CD4-positive, alpha-beta memory T cell (primary cell): ENCODE results near the gene RB1. TPM values are rescaled to one million over a fixed set of nuclear protein-coding genes. Genes with fewer than 3 reads are reported as not detected.
"Not testable (repeated sequence)": the region's sequence is repeated elsewhere in the genome, so short reads cannot be mapped to it uniquely, and the experiment has no call there.

ENCODE experiments used
- CTCF ChIA-PET: fragments of 350-600 bp; sonication (Branson Sonifier 250); formaldehyde crosslinking; loops from one replicate; lab custom pipeline; 2021; ENCODE audit warnings: inconsistent platforms; ENCODE audit not compliant: partially characterized antibody; lab: Charles Lee
- POLR2A ChIA-PET: fragments of 350-600 bp; sonication (Branson Sonifier 250); formaldehyde crosslinking; loops from one replicate; lab custom pipeline; 2021; ENCODE audit not compliant: partially characterized antibody; lab: Charles Lee
- DNase-seq, 5 donors: peaks; one replicate each; pipeline versions ENCODE4 v3.0.0 to v3.0.0-alpha.2; 2020 to 2022; ENCODE audit warnings: mixed read lengths in 1 of 5
- H3K27ac ChIP-seq: one replicate; pipeline ENCODE4 v1.7.0; 2013; ENCODE audit warnings: low read depth, low read length
- H3K27me3 ChIP-seq: 2 replicates; pipeline ENCODE4 v1.7.0; 2013; ENCODE audit warnings: mild to moderate bottlenecking, low read length, moderate library complexity; ENCODE audit not compliant: insufficient read depth
- H3K36me3 ChIP-seq: 2 replicates; pipeline ENCODE4 v1.7.0; 2013; ENCODE audit warnings: mild to moderate bottlenecking, low read length, moderate library complexity; ENCODE audit not compliant: insufficient read depth
- H3K4me1 ChIP-seq: 2 replicates; pipeline ENCODE4 v1.7.0; 2013; ENCODE audit warnings: mild to moderate bottlenecking, low read length, moderate library complexity; ENCODE audit not compliant: insufficient read depth
- H3K4me3 ChIP-seq, 2 donors: one replicate each; pipeline ENCODE4 v1.7.0; 2013; ENCODE audit warnings: low read length in 2 of 2, mild to moderate bottlenecking in 1 of 2
- H3K9me3 ChIP-seq, 2 donors: one replicate each; pipeline ENCODE4 v1.7.0; 2013; ENCODE audit warnings: low read length in 2 of 2, control low read depth in 1 of 2; ENCODE audit not compliant: control insufficient read depth in 1 of 2
- H3K27ac Mint-ChIP-seq, 7 donors: one replicate each; pipeline ENCODE4 v1.8.0; 2020 to 2021; ENCODE audit warnings: mixed read lengths in 7 of 7, mild to moderate bottlenecking in 6 of 7, inconsistent platforms in 3 of 7, moderate library complexity in 3 of 7
- H3K27me3 Mint-ChIP-seq, 2 donors: one replicate each; pipeline ENCODE4 v1.8.0; 2020 to 2021; ENCODE audit warnings: mixed read lengths in 2 of 2
- H3K36me3 Mint-ChIP-seq, 2 donors: one replicate each; pipeline ENCODE4 v1.8.0; 2020 to 2021; ENCODE audit warnings: mixed read lengths in 2 of 2, inconsistent platforms in 1 of 2, mild to moderate bottlenecking in 1 of 2
- H3K4me1 Mint-ChIP-seq, 4 donors: one replicate each; pipeline ENCODE4 v1.8.0; 2020 to 2021; ENCODE audit warnings: mixed read lengths in 4 of 4, mild to moderate bottlenecking in 1 of 4
- H3K4me3 Mint-ChIP-seq, 8 donors: one replicate each; pipeline ENCODE4 v1.8.0; 2020 to 2021; ENCODE audit warnings: mixed read lengths in 8 of 8, mild to moderate bottlenecking in 7 of 8, moderate library complexity in 6 of 8, inconsistent platforms in 3 of 8
- H3K9me3 Mint-ChIP-seq, 8 donors: one replicate each; pipeline ENCODE4 v1.8.0; 2020 to 2021; ENCODE audit warnings: mixed read lengths in 8 of 8, mild to moderate bottlenecking in 5 of 8, inconsistent platforms in 3 of 8, moderate library complexity in 1 of 8
- intact Hi-C: fragments of 100-400 bp; cut with micrococcal nuclease; formaldehyde crosslinking; loops from one replicate; pipeline ENCODE4 v1.15.1; 2023
- polyA plus RNA-seq, 2 donors: library from polyadenylated mRNA; unstranded; fragments of 300-500 nt; fragmentation: Illumina TruSeq; gene quantifications; one replicate each; pipeline ENCODE4 v1.2.3, GENCODE V29; 2021
- total RNA-seq, 2 experiments: library from RNA; stranded (reverse); gene quantifications; one replicate each; pipeline ENCODE4 v1.2.3, GENCODE V29; 2021

Gene RB1
- total and polyA plus RNA-seq, 4 experiments from 2014 or later, result 14.9 to 26.0 (median 20.1) TPM

- H3K9me3 Mint-ChIP-seq, result peaks cover 0 to 2% (median 0%) of the 10 kb centered on the region in 8 donors
- peak overlapping the region in 5 of 7 donors; percentile 46 to 89 (median 77) for H3K27ac Mint-ChIP-seq
- H3K36me3 Mint-ChIP-seq, result peaks cover 0 to 4% of the 10 kb centered on the region in 2 donors
- H3K4me1 Mint-ChIP-seq, result peaks cover 19 to 30% (median 23%) of the 10 kb centered on the region in 4 donors
- Histone ChIP-seq H3K4me3 (no peak overlapping the region), H3K27ac (no peak overlapping the region), H3K4me1 (peaks cover 27% of the 10 kb centered on the region), H3K9me3 (no peaks in the 10 kb centered on the region), H3K27me3 (no peaks in the 10 kb centered on the region), H3K36me3 (no peaks in the 10 kb centered on the region)
- intact Hi-C loops, result no loop called here
- H3K4me3 Mint-ChIP-seq, result peak overlapping the region in 7 of 8 donors; percentile 17 to 82 (median 64)
- ChIA-PET CTCF (interaction anchor here (1.9 kb wide), 1 partner anchor 137 kb away, joined by 6 read pairs; no protein-coding TSS in a partner anchor), POLR2A (interaction anchor here (0.6 to 2.1 kb wide), 9 partner anchors 9 to 406 kb away, joined by 3 to 6 read pairs (median 4); partner anchors contain the start of genes LPAR6, NUDT15 and RCBTB2)
- H3K27me3 Mint-ChIP-seq, result no peaks in the 10 kb centered on the region
- DNase-seq, result no peak
Observed at GRCh38 chr13:48443442-48444208, 140.1 kb downstream of the RB1 start.

GRCh38 chr13:48446464-48446863 is 142.9 kb downstream of the RB1 start:
- ChIA-PET CTCF (no interaction called here), POLR2A (no interaction called here)
- Mint-ChIP-seq H3K4me3 (no peak overlapping the region), H3K36me3 (peaks cover 4 to 9% of the 10 kb centered on the region in 2 donors), H3K27ac (no peak overlapping the region), H3K27me3 (no peaks in the 10 kb centered on the region), H3K4me1 (peaks cover 16 to 40% (median 32%) of the 10 kb centered on the region in 4 donors), H3K9me3 (peaks cover 0 to 13% (median 9%) of the 10 kb centered on the region in 8 donors)
- Histone ChIP-seq H3K9me3 (no peaks in the 10 kb centered on the region), H3K36me3 (no peaks in the 10 kb centered on the region), H3K4me1 (peaks cover 39% of the 10 kb centered on the region), H3K27ac (no peak overlapping the region), H3K4me3 (no peak overlapping the region), H3K27me3 (no peaks in the 10 kb centered on the region)
- intact Hi-C loops, result loop anchor here (2.0 to 5.0 kb wide), 2 partner anchors 14 to 34 kb away; partner anchors contain the start of gene LPAR6
- no peak for DNase-seq

- no peak overlapping the region for H3K4me3 ChIP-seq
- H3K4me3 Mint-ChIP-seq, result peak overlapping the region; percentile 66 to 83 (median 79)
- peaks cover 0 to 24% (median 15%) of the 10 kb centered on the region in 8 donors for H3K9me3 Mint-ChIP-seq
- peaks cover 19 to 26% of the 10 kb centered on the region in 2 donors for H3K36me3 Mint-ChIP-seq
- no peaks in the 10 kb centered on the region for H3K36me3 ChIP-seq
- ChIA-PET CTCF (interaction anchor here (0.9 kb wide), 1 partner anchor 12 kb away, joined by 3 read pairs; no protein-coding TSS in a partner anchor), POLR2A (interaction anchor here (0.9 to 1.5 kb wide), 4 partner anchors 47 to 132 kb away, joined by 3 to 4 read pairs (median 3); no protein-coding TSS in a partner anchor)
- H3K4me1 Mint-ChIP-seq, result peaks cover 16 to 40% (median 30%) of the 10 kb centered on the region in 4 donors
- DNase-seq, result no peak
- peaks cover 37% of the 10 kb centered on the region for H3K4me1 ChIP-seq
- H3K9me3 ChIP-seq, result no peaks in the 10 kb centered on the region
- peak overlapping the region; percentile 19 to 80 (median 39) for H3K27ac Mint-ChIP-seq
- no peaks in the 10 kb centered on the region for H3K27me3 Mint-ChIP-seq
- H3K27ac ChIP-seq, result no peak overlapping the region
- intact Hi-C loops, result loop anchor here (5.0 kb wide), 1 partner anchor 36 kb away; the partner anchor contains the start of gene LPAR6
- H3K27me3 ChIP-seq, result no peaks in the 10 kb centered on the region
Observed at GRCh38 chr13:48448285-48448958, 144.9 kb downstream of the RB1 start.

- intact Hi-C loops, result loop anchor here (5.0 kb wide), 1 partner anchor 37 kb away; the partner anchor contains the start of gene LPAR6
- H3K4me3 ChIP-seq, result no peak overlapping the region
- H3K27ac Mint-ChIP-seq, result peak overlapping the region; percentile 19 to 80 (median 42)
- H3K27me3 Mint-ChIP-seq, result no peaks in the 10 kb centered on the region
- ChIA-PET POLR2A (interaction anchor here (1.0 to 1.5 kb wide), 3 partner anchors 83 to 131 kb away, joined by 3 to 4 read pairs (median 3); no protein-coding TSS in a partner anchor), CTCF (interaction anchor here (0.9 kb wide), 1 partner anchor 11 kb away, joined by 3 read pairs; no protein-coding TSS in a partner anchor)
- H3K27ac ChIP-seq, result no peak overlapping the region
- peaks cover 31% of the 10 kb centered on the region for H3K4me1 ChIP-seq
- no peaks in the 10 kb centered on the region for H3K9me3 ChIP-seq
- no peaks in the 10 kb centered on the region for H3K27me3 ChIP-seq
- H3K4me1 Mint-ChIP-seq, result peaks cover 13 to 36% (median 24%) of the 10 kb centered on the region in 4 donors
- no peaks in the 10 kb centered on the region for H3K36me3 ChIP-seq
- DNase-seq, result no peak
- H3K4me3 Mint-ChIP-seq, result peak overlapping the region; percentile 66 to 83 (median 79)
- peaks cover 0 to 24% (median 15%) of the 10 kb centered on the region in 8 donors for H3K9me3 Mint-ChIP-seq
- H3K36me3 Mint-ChIP-seq, result peaks cover 23 to 29% of the 10 kb centered on the region in 2 donors
Observed at GRCh38 chr13:48448959-48449614, 145.5 kb downstream of the RB1 start.

GRCh38 chr13:48449656-48450055 is 146.1 kb downstream of the RB1 start:
- Histone ChIP-seq H3K4me1 (peaks cover 27% of the 10 kb centered on the region), H3K27ac (no peak overlapping the region), H3K9me3 (no peaks in the 10 kb centered on the region), H3K27me3 (no peaks in the 10 kb centered on the region), H3K36me3 (no peaks in the 10 kb centered on the region), H3K4me3 (no peak overlapping the region)
- Mint-ChIP-seq H3K4me3 (peak overlapping the region in 5 of 8 donors; percentile 70 to 82 (median 81)), H3K36me3 (peaks cover 27 to 33% of the 10 kb centered on the region in 2 donors), H3K27ac (peak overlapping the region in 5 of 7 donors; percentile 6 to 72 (median 36)), H3K9me3 (peaks cover 0 to 24% (median 15%) of the 10 kb centered on the region in 8 donors), H3K27me3 (no peaks in the 10 kb centered on the region), H3K4me1 (peaks cover 11 to 33% (median 22%) of the 10 kb centered on the region in 4 donors)
- CTCF ChIA-PET, result no interaction called here
- intact Hi-C loops, result loop anchor here (5.0 kb wide), 1 partner anchor 37 kb away; the partner anchor contains the start of gene LPAR6
- POLR2A ChIA-PET, result interaction anchor here (1.5 kb wide), 1 partner anchor 82 kb away, joined by 4 read pairs; no protein-coding TSS in a partner anchor
- DNase-seq, result no peak

GRCh38 chr13:48451196-48451595 is 147.6 kb downstream of the RB1 start:
- POLR2A ChIA-PET, H3K9me3 ChIP-seq, H3K27ac ChIP-seq, DNase-seq, H3K27me3 Mint-ChIP-seq, intact Hi-C loops, H3K36me3 ChIP-seq, H3K4me3 ChIP-seq, H3K27me3 ChIP-seq: not testable (repeated sequence)
- Mint-ChIP-seq H3K4me3 (peak overlapping the region in 1 of 8 donors; percentile 13), H3K27ac (peak overlapping the region in 1 of 7 donors; percentile 6), H3K9me3 (peaks cover 0 to 24% (median 15%) of the 10 kb centered on the region in 8 donors), H3K36me3 (peaks cover 34 to 39% of the 10 kb centered on the region in 2 donors), H3K4me1 (peaks cover 12 to 35% (median 25%) of the 10 kb centered on the region in 4 donors)
- H3K4me1 ChIP-seq, result peaks cover 27% of the 10 kb centered on the region
- CTCF ChIA-PET, result interaction anchor here (1.4 kb wide), 1 partner anchor 129 kb away, joined by 3 read pairs; no protein-coding TSS in a partner anchor
